HFFc6 (cell line): ENCODE results near the gene VAMP3. TPM values are rescaled to one million over a fixed set of nuclear protein-coding genes. Genes with fewer than 3 reads are reported as not detected.

Source experiments
- DNase-seq: peaks from one replicate; pipeline ENCODE4 v3.0.0-alpha.2; 2018
- H3K27ac Mint-ChIP-seq: 2 replicates; pipeline ENCODE4 v1.8.0; 2020; ENCODE audit warnings: mild to moderate bottlenecking, mixed read lengths
- H3K27me3 Mint-ChIP-seq: 2 replicates; pipeline ENCODE4 v1.8.0; 2021; ENCODE audit warnings: mild to moderate bottlenecking, moderate library complexity, mixed read lengths; ENCODE audit not compliant: insufficient read depth
- H3K36me3 Mint-ChIP-seq: 2 replicates; pipeline ENCODE4 v1.8.0; 2021; ENCODE audit warnings: low read depth, mixed read lengths
- H3K4me1 Mint-ChIP-seq: 2 replicates; pipeline ENCODE4 v1.8.0; 2020; ENCODE audit warnings: low read depth, mixed read lengths
- H3K4me3 Mint-ChIP-seq: 2 replicates; pipeline ENCODE4 v1.8.0; 2020; ENCODE audit warnings: mild to moderate bottlenecking, moderate library complexity, mixed read lengths
- H3K9me3 Mint-ChIP-seq: 2 replicates; pipeline ENCODE4 v1.8.0; 2020; ENCODE audit warnings: mild to moderate bottlenecking, mixed read lengths
- CTCF ChIP-seq: fragments of 200-600 bp; sonication (generic); IDR thresholded peaks from 2 replicates; pipeline ENCODE4 v1.5.0; 2021; ENCODE audit warnings: antibody characterized with exemption, mild to moderate bottlenecking
- long read RNA-seq: library from polyadenylated mRNA; unstranded; transcript quantifications from one replicate; pipeline ENCODE4 v2.0.0, GENCODE V29; 2019
- total RNA-seq, 6 experiments: library from RNA; stranded (reverse); fragmentation: NEBNext Ultra II Directional; extraction: Animal tissue kit (Norgen Biotek cat#: 25700); gene quantifications; 2 replicates in 1 of 6; 3 replicates in 5 of 6; pipeline ENCODE4 v1.2.3, GENCODE V29; 2021

The VAMP3 gene
- 100 to 1,000 TPM; 138 to 179 (median 163) TPM for total RNA-seq
- long read RNA-seq, transcript VAMP3-201 (5 exons, 2,205 nt) = major isoform, 254 of 283 reads
- long read RNA-seq, partial matches to known transcripts = 7 of 283 reads
- long read RNA-seq, other reads (novel, unspliced or antisense) = 21 of 283 reads

- Mint-ChIP-seq H3K9me3 (no peaks in the 10 kb centered on the region), H3K27me3 (peaks cover 5% of the 10 kb centered on the region), H3K4me1 (peaks cover 26% of the 10 kb centered on the region), H3K27ac (peak within 1 kb of the TSS; percentile 78), H3K36me3 (peaks cover 23% of the 10 kb centered on the region), H3K4me3 (peak within 1 kb of the TSS; percentile 94)
- TF ChIP-seq CTCF = no peak
- peak; percentile 71 for DNase-seq
Measured at GRCh38 chr1:7770997-7771822, at the start of gene VAMP3. Gene VAMP3 (plus strand): TSS chr1:7771296. CDS start chr1:7771384, 88 bp downstream.

GRCh38 chr1:7721940-7722669, 49.0 kb upstream of the VAMP3 start:
- no peaks in the 10 kb centered on the region for H3K9me3 Mint-ChIP-seq
- no peaks in the 10 kb centered on the region for H3K36me3 Mint-ChIP-seq
- H3K27me3 Mint-ChIP-seq = peaks cover 53% of the 10 kb centered on the region
- no peak overlapping the region for H3K27ac Mint-ChIP-seq
- DNase-seq = no peak
- no peak overlapping the region for H3K4me3 Mint-ChIP-seq
- no peaks in the 10 kb centered on the region for H3K4me1 Mint-ChIP-seq
- no peak for TF ChIP-seq CTCF

GRCh38 chr1:7722670-7723012, 48.5 kb upstream of the VAMP3 start:
- H3K9me3 Mint-ChIP-seq = no peaks in the 10 kb centered on the region
- H3K4me1 Mint-ChIP-seq = no peaks in the 10 kb centered on the region
- no peak overlapping the region for H3K27ac Mint-ChIP-seq
- no peak for DNase-seq
- no peaks in the 10 kb centered on the region for H3K36me3 Mint-ChIP-seq
- peaks cover 53% of the 10 kb centered on the region for H3K27me3 Mint-ChIP-seq
- TF ChIP-seq CTCF = no peak
- no peak overlapping the region for H3K4me3 Mint-ChIP-seq

- no peak for DNase-seq
- no peak for TF ChIP-seq CTCF
Measured at GRCh38 chr1:7726623-7727022, 44.5 kb upstream of the VAMP3 start.

GRCh38 chr1:7727809-7728471, 43.2 kb upstream of the VAMP3 start:
- Mint-ChIP-seq H3K27ac (no peak overlapping the region), H3K9me3 (no peaks in the 10 kb centered on the region)

More at GRCh38 chr1:7726623-7727022, 44.5 kb upstream of the VAMP3 start:
- Mint-ChIP-seq H3K27me3 (peaks cover 42% of the 10 kb centered on the region), H3K36me3 (no peaks in the 10 kb centered on the region), H3K4me3 (no peak overlapping the region), H3K4me1 (no peaks in the 10 kb centered on the region), H3K27ac (no peak overlapping the region), H3K9me3 (no peaks in the 10 kb centered on the region)

More at GRCh38 chr1:7727809-7728471, 43.2 kb upstream of the VAMP3 start:
- TF ChIP-seq CTCF = no peak
- no peak for DNase-seq
- Mint-ChIP-seq H3K4me1 (no peaks in the 10 kb centered on the region), H3K27me3 (peaks cover 46% of the 10 kb centered on the region), H3K36me3 (no peaks in the 10 kb centered on the region), H3K4me3 (no peak overlapping the region)
